HAP-1 (cell line): ENCODE data around the gene PRKN.
A peak's percentile ranks its signal among the peaks of the same experiment; 100 is the strongest.

Source experiments
- DNase-seq, 2 experiments: peaks; one replicate each; pipeline ENCODE4 v3.0.0-alpha.2; 2016 to 2020; ENCODE audit warnings: low spot score in 2 of 2
- H3K27me3 ChIP-seq: fragments of 250-450 bp; sonication (Bioruptor Pico); 2 replicates; pipeline ENCODE4 v1.5.1; 2020; ENCODE audit warnings: low read depth, mild to moderate bottlenecking, moderate library complexity
- H3K36me3 ChIP-seq: fragments of 250-450 bp; sonication (Bioruptor Pico); replicated peaks from 2 replicates; pipeline ENCODE4 v1.5.1; 2020; ENCODE audit warnings: mild to moderate bottlenecking
- H3K4me1 ChIP-seq: fragments of 250-450 bp; sonication (Bioruptor Pico); 2 replicates; pipeline ENCODE4 v1.5.1; 2020; ENCODE audit warnings: mild to moderate bottlenecking
- H3K4me3 ChIP-seq: fragments of 250-450 bp; sonication (Bioruptor Pico); 2 replicates; pipeline ENCODE4 v1.5.1; 2020; ENCODE audit warnings: mild to moderate bottlenecking, moderate library complexity
- H3K9me3 ChIP-seq: fragments of 250-450 bp; sonication (Bioruptor Pico); 2 replicates; pipeline ENCODE4 v1.5.1; 2020; ENCODE audit warnings: mild to moderate bottlenecking, moderate library complexity
- in situ Hi-C: fragments of 300-500 bp; cut with MboI; formaldehyde crosslinking; loops from 3 replicates; pipeline ENCODE4 v1.14.3; 2020; ENCODE audit warnings: low sequenced_read_pairs, inconsistent platforms, mixed read lengths

PRKN gene

DNA sequence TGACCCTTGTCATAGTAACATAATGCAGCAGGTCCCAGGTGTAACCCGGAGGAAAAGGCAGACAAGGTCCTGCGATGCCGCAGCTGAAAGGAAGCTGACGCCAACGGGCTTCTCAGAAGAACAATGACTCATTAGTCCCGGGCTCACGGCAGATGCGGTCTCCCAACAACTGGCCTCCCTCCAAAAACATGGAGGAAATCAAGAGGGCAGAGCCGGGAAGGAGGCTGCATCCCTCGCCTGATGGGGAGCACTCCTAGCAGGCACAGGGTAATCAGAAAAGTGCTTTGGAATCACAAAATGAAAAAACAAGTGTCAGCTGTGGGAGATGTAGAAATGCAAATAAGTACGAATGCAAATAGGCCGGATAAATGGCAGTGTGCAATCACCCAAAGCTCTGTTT lies 1288.5 kb downstream of the PRKN start:
- Histone ChIP-seq H3K27me3 (no peaks in the 10 kb centered on the region), H3K4me1 (peaks cover 27% of the 10 kb centered on the region), H3K9me3 (no peaks in the 10 kb centered on the region), H3K4me3 (no peak overlapping the region), H3K36me3 (no peaks in the 10 kb centered on the region)
- no peak for DNase-seq
- in situ Hi-C loops, result no loop called here

DNA sequence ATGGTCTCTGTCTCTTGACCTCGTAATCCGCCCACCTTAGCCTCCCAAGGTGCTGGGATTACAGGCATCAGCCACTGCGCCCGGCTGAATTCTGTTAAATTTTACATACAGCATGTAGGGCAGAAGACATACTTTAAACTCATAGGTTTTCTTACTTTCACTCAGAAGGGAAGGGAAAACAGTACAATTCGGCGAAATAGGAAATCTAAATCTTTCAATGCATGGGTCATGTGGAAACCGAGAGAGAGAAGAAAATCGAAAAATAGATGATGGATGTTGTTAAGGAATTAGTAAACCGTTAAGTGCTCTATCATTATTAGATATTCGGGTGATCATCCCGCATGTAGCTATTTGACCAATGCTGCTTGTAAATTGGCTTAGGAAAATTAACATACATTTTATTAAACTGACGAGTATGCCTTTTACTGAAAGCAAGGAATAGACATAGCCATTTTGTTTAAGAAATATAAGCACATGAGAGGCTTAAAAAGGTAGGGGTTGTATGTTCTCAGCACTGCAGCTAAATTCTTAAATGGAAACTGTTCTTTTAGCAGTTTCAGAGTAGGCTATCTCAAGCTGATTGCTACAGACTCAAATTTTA lies 1289.0 kb downstream of the PRKN start:
- no peak overlapping the region for H3K4me3 ChIP-seq
- H3K4me1 ChIP-seq, result peaks cover 25% of the 10 kb centered on the region
- no peaks in the 10 kb centered on the region for H3K9me3 ChIP-seq
- in situ Hi-C loops, result no loop called here
- no peaks in the 10 kb centered on the region for H3K27me3 ChIP-seq
- no peaks in the 10 kb centered on the region for H3K36me3 ChIP-seq
- no peak for DNase-seq

DNA sequence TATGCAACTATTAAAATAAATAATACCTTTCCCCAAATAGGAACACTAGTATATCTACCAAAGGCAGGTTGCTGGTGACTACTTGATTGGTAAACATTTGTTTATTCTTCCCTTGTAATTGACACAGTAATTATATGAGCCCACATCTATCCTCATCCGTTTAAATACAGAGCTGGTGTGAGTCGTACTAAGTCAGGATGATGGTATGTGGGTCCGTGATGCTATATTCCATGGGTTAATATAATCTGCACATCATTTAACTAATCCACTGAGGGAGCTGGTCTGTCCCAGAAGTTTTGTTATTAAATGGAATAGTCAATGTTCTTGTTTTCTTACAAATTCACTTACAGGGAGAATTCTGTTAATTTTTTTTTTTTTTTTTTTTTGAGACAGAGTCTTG lies 1289.7 kb downstream of the PRKN start:
- no peak for DNase-seq
- Histone ChIP-seq H3K4me1 (peaks cover 21% of the 10 kb centered on the region), H3K9me3 (no peaks in the 10 kb centered on the region), H3K4me3 (no peak overlapping the region), H3K27me3 (no peaks in the 10 kb centered on the region), H3K36me3 (no peaks in the 10 kb centered on the region)
- in situ Hi-C loops, result no loop called here

DNA sequence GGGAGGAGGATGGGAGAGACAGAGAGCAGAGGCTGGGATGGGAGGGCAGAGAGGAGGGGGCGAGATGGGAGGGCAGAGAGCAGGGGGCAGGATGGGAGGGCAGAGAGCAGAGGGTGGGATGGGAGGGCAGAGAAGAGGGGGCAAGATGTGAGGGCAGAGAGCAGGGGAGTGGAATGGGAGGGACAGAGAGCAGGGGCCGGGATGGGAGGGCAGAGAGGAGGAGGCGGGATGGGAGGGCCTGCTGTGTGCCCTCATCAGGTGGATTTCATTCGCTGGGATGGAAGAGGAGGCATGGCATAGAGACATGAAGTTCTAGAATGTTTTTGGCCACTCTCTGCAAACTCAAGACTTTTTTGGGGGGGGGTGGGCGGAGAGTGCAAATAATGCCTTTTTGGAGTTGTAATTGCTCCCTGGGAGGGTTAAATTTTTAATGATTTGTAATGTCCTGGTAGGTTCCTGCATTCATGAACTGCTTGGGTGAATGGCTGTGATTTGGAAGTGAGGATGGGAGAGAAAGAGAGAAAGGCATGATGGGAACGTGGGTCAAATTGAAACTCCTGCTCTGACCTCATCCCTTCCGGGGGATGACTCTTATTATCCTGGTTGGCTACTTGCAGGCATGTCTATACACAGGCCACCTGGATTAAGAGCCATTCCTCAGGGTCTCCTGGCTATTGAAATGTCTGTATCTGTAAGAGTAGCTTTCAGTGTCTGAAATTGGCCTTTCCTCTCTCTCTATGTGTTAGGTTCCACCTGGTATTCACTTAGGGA lies 1291.3 kb downstream of the PRKN start:
- H3K27me3 ChIP-seq, result no peaks in the 10 kb centered on the region
- H3K4me1 ChIP-seq, result peaks cover 21% of the 10 kb centered on the region
- DNase-seq, result no peak
- H3K4me3 ChIP-seq, result no peak overlapping the region
- H3K36me3 ChIP-seq, result no peaks in the 10 kb centered on the region
- H3K9me3 ChIP-seq, result no peaks in the 10 kb centered on the region
- in situ Hi-C loops, result no loop called here

DNA sequence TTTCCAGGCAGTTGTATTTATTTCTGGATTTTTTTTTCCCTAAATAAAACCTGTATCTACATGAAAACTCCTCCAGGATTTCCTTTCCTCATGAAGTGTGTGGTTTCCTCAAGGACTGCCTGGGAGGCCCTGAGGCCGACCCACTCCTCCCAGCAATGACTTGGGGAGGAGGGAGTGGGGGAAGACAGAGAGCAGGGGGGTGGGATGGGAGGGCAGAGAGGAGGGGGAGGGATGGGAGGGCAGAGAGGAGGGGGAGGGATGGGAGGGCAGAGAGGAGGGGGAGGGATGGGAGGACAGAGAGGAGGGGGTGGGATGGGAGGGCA lies 1291.9 kb downstream of the PRKN start:
- Histone ChIP-seq H3K36me3 (no peaks in the 10 kb centered on the region), H3K27me3 (no peaks in the 10 kb centered on the region)
- in situ Hi-C loops, result no loop called here

DNA sequence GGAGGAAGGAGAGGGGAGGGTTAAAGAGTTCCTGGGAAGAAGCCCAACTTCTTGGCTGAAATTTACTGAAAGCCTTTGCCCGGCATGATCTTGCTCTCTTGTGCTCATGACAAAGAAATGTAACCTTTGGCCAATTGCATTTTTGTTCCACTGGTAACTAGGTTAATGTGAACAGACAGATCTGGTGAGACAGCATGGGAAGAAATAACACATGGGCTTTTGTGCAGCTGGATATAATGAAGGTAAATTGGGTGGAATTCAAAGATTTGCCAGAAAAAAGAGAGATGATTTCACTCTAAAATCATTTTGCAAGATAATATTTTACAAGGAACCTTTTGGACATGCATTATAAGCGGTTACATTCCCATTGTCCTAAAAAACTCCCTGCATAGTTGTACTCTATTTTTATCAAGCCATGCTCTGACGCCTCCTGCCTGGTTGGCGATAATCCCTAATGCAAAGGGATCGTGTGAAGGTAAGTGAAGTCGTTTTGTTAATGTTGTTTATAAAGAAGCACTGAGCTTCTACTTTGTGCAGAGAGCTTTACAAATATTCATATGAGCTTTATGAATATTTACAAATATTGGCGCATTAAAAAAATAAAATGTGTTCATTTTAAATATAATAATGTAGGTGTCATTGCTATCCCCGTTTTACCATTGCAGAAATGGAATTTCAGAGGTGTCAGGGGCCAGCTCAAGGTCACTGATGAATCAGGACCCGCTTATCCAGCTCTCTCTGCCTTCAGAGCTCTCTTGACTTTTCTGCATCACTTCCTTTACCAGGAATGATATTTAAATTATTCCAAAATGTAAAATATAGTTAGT lies 1292.4 kb downstream of the PRKN start:
- H3K36me3 ChIP-seq, result no peaks in the 10 kb centered on the region
- in situ Hi-C loops, result no loop called here
- no peak overlapping the region for H3K4me3 ChIP-seq
- H3K4me1 ChIP-seq, result peaks cover 21% of the 10 kb centered on the region
- H3K9me3 ChIP-seq, result no peaks in the 10 kb centered on the region
- peak; percentile 33 to 63 for DNase-seq
- H3K27me3 ChIP-seq, result no peaks in the 10 kb centered on the region

More for the DNA sequence above, 1291.9 kb downstream of the PRKN start:
- DNase-seq, result no peak
- Histone ChIP-seq H3K9me3 (no peaks in the 10 kb centered on the region), H3K4me3 (no peak overlapping the region), H3K4me1 (peaks cover 21% of the 10 kb centered on the region)

DNA sequence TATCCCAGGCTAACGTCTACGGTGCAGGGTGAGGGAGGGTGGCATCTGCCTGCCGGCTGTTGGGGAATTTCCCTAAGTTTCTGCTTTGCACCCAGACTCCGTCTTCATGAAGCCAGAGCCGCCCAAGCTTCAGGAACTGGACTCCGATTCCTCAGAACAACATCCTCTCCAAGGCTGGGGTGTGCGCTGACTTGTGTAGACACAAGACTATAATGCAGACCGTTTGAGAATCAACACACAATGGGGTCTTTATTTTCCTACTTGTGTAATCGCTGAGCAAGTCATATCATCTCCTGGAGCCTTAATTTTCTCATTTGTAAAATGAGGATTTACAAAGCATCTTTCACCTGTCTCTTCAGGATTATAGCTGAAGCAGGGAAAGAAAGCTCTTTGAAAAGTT lies 1293.2 kb downstream of the PRKN start:
- Histone ChIP-seq H3K27me3 (no peaks in the 10 kb centered on the region), H3K4me3 (no peak overlapping the region), H3K9me3 (no peaks in the 10 kb centered on the region), H3K36me3 (no peaks in the 10 kb centered on the region), H3K4me1 (peaks cover 20% of the 10 kb centered on the region)
- in situ Hi-C loops, result no loop called here
- DNase-seq, result no peak

DNA sequence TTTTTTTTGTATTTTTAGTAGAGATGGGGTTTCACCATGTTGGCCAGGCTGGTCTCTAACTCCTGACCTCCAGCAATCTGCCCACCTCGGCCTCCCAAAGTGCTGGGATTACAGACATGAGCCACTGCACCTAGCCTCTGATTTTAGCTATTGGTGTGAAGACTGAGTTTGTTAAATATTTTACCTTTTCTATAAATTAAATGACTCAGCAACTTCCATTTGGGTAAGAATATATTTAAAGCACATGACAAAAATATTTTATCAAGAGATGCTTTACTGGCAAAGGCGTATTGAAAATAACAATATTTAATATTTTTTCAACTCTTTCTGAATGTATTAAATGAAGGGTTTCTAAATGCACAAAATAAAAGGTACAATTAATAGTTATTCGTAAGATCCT lies 1295.0 kb downstream of the PRKN start:
- Histone ChIP-seq H3K9me3 (no peaks in the 10 kb centered on the region), H3K4me1 (peaks cover 16% of the 10 kb centered on the region), H3K4me3 (no peak overlapping the region), H3K36me3 (no peaks in the 10 kb centered on the region), H3K27me3 (no peaks in the 10 kb centered on the region)
- in situ Hi-C loops, result no loop called here
- DNase-seq, result no peak

DNA sequence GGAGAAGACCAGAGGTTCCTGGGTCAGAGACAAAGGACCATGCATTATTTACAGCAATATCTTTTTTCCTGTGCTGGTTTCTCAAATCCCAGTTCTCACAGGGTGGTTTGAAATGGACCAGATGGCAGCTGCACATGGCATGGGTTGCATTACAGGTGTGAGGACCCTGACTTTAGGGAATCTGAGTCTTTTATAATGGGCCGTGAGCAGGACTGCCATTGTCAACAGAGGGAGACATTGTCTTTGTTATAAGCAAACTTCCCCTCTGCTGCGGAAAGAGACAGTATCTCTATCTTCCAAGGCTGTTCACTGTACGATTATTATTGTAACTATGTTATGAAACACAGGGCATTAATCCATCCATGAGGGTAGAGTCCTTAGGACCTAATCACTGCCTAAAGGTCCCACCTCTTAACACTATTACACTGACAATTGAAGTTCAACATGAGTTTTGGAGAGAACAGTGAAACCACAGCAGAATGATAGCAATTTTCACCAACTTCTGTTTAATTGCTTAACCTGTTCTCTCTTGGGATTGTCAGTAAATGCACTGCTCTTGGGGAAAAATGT lies 1297.6 kb downstream of the PRKN start:
- no peak overlapping the region for H3K4me3 ChIP-seq
- in situ Hi-C loops, result no loop called here
- H3K27me3 ChIP-seq, result no peaks in the 10 kb centered on the region
- DNase-seq, result peak in 1 of 2 experiments; percentile 18
- peaks cover 11% of the 10 kb centered on the region for H3K4me1 ChIP-seq
- no peaks in the 10 kb centered on the region for H3K36me3 ChIP-seq
- no peaks in the 10 kb centered on the region for H3K9me3 ChIP-seq

DNA sequence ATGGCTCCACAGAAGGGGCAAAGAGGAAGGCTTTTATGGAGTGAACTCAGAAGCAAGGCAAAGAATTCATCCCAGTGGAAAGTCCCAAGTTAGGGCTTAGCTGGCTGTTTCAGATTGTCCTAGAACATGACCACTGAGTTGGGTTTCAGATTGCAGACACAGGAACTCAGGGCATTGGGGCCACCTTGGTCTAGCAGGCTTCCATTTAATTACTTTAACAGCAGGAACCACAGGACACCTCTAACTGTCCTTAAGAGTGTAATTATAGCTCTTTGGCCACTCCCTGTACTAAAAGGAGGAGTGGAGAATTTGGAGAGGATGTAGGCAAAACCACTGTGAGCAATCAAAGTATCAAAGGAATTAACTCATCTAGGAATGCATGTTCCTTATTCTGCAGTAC lies 1303.1 kb downstream of the PRKN start:
- no peak for DNase-seq
- Histone ChIP-seq H3K36me3 (no peaks in the 10 kb centered on the region), H3K4me1 (no peaks in the 10 kb centered on the region), H3K9me3 (no peaks in the 10 kb centered on the region), H3K27me3 (no peaks in the 10 kb centered on the region), H3K4me3 (no peak overlapping the region)
- in situ Hi-C loops, result loop anchor here (25.0 kb wide), 1 partner anchor 263 kb away; no protein-coding TSS in a partner anchor

DNA sequence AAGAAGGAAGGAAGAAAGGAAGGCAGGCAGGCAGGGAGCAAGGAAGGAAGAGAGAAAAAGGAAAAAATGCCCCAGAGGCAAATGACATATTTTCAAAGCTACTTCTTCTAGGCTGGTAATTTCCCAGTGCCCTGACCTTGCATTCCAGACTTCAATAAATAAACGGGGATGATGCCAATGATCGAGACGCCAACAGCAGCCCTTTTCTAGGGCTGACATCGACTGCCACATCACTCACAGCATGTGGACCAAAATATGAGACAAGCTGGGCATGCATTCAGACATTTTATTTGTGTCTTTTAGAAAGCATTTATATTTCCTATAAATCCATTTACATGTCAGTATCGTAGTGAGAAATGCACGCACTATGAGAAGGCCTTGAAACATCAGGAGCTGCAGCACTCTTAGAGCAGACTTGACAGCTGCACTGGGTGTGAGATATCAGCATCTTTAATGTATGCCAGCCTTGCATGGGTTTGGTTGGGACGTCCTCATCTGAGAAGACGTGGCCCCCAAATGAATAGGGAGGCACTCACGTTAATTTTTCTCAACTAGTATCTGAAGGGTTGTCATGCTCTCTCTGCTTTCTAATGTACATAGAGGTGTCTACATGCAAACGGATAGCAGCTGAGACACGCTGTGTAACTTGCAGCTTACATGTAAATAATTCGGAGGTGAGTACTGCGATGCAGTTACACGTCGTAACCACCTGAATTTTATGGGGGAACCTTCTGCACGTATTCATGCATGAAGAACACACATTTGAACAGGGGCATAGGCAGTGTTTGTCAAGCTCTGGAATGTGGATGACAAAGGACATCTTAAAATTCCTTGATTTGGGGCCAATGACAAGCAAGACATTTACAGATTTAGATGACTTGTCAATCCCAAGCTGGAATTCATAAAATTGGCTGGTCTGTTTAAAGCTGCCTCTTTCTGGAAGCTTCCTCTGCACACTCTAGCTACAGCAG lies 1304.6 kb downstream of the PRKN start:
- H3K9me3 ChIP-seq, result no peaks in the 10 kb centered on the region
- DNase-seq, result no peak
- no peaks in the 10 kb centered on the region for H3K27me3 ChIP-seq
- H3K36me3 ChIP-seq, result no peaks in the 10 kb centered on the region
- in situ Hi-C loops, result loop anchor here (25.0 kb wide), 1 partner anchor 264 kb away; no protein-coding TSS in a partner anchor
- no peaks in the 10 kb centered on the region for H3K4me1 ChIP-seq
- no peak overlapping the region for H3K4me3 ChIP-seq

DNA sequence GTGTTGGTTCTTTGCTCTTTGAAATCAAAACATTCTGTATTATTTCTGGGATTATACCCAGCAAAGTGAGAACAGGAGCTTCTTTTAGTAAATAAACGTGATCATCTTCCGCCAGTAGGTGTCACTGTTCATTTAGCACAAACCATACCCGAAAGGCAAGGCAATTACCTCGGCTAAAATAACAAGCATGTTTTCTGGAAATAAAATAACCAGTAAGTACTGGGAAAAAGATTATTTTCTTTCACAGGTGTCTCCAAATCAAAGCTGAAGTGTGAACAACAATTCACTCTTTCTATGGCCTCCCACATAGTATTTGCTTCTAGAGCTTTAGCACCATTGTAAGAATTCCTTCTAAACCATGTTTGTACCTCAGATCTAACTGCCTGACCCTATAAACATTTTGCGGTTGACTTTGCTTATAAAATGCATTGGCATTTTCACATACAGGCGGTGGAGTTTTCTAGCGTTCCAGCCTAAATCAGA lies 1309.1 kb downstream of the PRKN start:
- no peaks in the 10 kb centered on the region for H3K9me3 ChIP-seq
- in situ Hi-C loops, result loop anchor here (25.0 kb wide), 1 partner anchor 269 kb away; no protein-coding TSS in a partner anchor
- no peaks in the 10 kb centered on the region for H3K36me3 ChIP-seq
- DNase-seq, result peak; percentile 55 to 73
- H3K4me3 ChIP-seq, result no peak overlapping the region
- H3K27me3 ChIP-seq, result no peaks in the 10 kb centered on the region
- H3K4me1 ChIP-seq, result no peaks in the 10 kb centered on the region
